Measurements from ENCODE around the gene UBE2O. TPM values are rescaled to one million over a fixed set of nuclear protein-coding genes. Genes with fewer than 3 reads are reported as not detected.

The UBE2O gene
- total RNA-seq, 1 experiment from 2014 or later: 52.6 TPM

DNA sequence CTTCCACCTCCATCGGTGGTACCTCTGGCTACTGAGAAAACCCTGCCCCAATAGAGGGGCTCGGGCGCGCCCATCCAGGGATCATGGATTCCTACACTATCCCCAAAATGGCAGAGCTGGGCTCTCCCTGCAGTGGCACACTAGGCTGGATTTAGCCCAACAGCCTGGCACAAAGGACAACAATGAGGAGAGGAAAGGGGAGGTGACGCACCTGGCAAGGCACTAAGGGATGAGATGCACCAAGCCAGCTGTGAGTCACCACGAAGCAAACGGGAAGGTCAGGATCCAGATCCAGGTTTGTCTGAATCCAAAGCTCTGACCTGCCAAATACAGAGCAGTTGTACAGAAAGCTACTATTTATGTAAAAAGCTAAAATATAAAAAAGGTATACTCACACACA lies 18.1 kb downstream of the UBE2O start:
- Histone ChIP-seq H3K79me2 (ENCODE audit: insufficient read depth, low read length) (peaks cover 38% of the 10 kb centered on the region; the same call in 1 of the 2 replicates), H4K20me1 (ENCODE audit: control insufficient read depth, insufficient read depth, insufficient read length) (no peaks in the 10 kb centered on the region), H3K27ac (ENCODE audit: insufficient read length, low read depth, low read length) (no peak overlapping the region), H3T11ph (ENCODE audit: low read length) (no peak overlapping the region), H3K23ac (ENCODE audit: insufficient read length, low read depth, low read length) (no peak overlapping the region), H4K8ac (replicated peaks; ENCODE audit: insufficient read length, low read depth, low read length) (no peak overlapping the region), H3K23me2 (ENCODE audit: insufficient read length, low read depth, low read length, poor library complexity, severe bottlenecking) (no peaks in the 10 kb centered on the region), H3K4me2 (ENCODE audit: insufficient read depth, insufficient read length, low read length) (no peak overlapping the region), H2BK120ac (ENCODE audit: low read depth, low read length, poor library complexity, severe bottlenecking) (no peak overlapping the region), H3K9ac (ENCODE audit: extremely low read depth, insufficient read length, low read length) (no peak overlapping the region), H4K5ac (ENCODE audit: insufficient read length, low read depth, low read length) (no peak overlapping the region), H4K91ac (ENCODE audit: insufficient read length, low read depth, low read length) (no peak overlapping the region), H3K56ac (ENCODE audit: insufficient read length, low read depth, low read length) (no peak overlapping the region), H2BK15ac (ENCODE audit: low read depth, low read length) (no peak overlapping the region), H2AFZ (ENCODE audit: low read length) (no peak overlapping the region), H3K27me3 (ENCODE audit: insufficient read depth, low read length) (no peaks in the 10 kb centered on the region), H3K9me3 (ENCODE audit: control insufficient read depth, low read depth, low read length) (no peaks in the 10 kb centered on the region), H2BK12ac (ENCODE audit: insufficient read length, low read depth, low read length) (no peak overlapping the region), H3K18ac (ENCODE audit: insufficient read length, low read depth, low read length) (no peak overlapping the region), H2BK20ac (ENCODE audit: low read depth, low read length, poor library complexity, severe bottlenecking) (no peak overlapping the region), H3K79me1 (ENCODE audit: insufficient read depth, low read depth, low read length, poor library complexity, severe bottlenecking) (peaks cover 12% of the 10 kb centered on the region), H3K14ac (ENCODE audit: insufficient read depth, low read length) (no peak overlapping the region; the same call in 1 of the 2 replicates), H2AK5ac (ENCODE audit: insufficient read length, low read length) (no peak overlapping the region), H2BK5ac (ENCODE audit: insufficient read length, low read length) (peak overlapping the region; percentile 56), H3K4me1 (ENCODE audit: insufficient read depth, low read length) (peaks cover 22% of the 10 kb centered on the region; the same call in 1 of the 2 replicates), H3K4ac (ENCODE audit: low read depth, low read length) (no peak overlapping the region)
- peaks cover 0 to 3% (median 3%) of the 10 kb centered on the region in 3 experiments; a peak in 4 of 7 replicates for H3K36me3 Mint-ChIP-seq (ENCODE audit: insufficient read depth in 1 of 3, low read depth in 3 of 3)
- peak overlapping the region in 1 of 3 experiments; percentile 36; a peak in 1 of 7 replicates for H3K27ac Mint-ChIP-seq
- no peaks in the 10 kb centered on the region for H3K9me3 Mint-ChIP-seq
- DNase-seq: no peak
- H3K4me1 Mint-ChIP-seq: peaks cover 46 to 56% of the 10 kb centered on the region in 2 experiments
- WGBS (ENCODE audit: extremely low coverage, insufficient read length, low lambda C conversion rate): no CpG with 5 or more reads among the region's 7 CpGs
- H3K27me3 Mint-ChIP-seq (ENCODE audit: low read depth): no peaks in the 10 kb centered on the region
- no peak overlapping the region for H3K4me3 Mint-ChIP-seq
- TF ChIP-seq, protein P1, sequence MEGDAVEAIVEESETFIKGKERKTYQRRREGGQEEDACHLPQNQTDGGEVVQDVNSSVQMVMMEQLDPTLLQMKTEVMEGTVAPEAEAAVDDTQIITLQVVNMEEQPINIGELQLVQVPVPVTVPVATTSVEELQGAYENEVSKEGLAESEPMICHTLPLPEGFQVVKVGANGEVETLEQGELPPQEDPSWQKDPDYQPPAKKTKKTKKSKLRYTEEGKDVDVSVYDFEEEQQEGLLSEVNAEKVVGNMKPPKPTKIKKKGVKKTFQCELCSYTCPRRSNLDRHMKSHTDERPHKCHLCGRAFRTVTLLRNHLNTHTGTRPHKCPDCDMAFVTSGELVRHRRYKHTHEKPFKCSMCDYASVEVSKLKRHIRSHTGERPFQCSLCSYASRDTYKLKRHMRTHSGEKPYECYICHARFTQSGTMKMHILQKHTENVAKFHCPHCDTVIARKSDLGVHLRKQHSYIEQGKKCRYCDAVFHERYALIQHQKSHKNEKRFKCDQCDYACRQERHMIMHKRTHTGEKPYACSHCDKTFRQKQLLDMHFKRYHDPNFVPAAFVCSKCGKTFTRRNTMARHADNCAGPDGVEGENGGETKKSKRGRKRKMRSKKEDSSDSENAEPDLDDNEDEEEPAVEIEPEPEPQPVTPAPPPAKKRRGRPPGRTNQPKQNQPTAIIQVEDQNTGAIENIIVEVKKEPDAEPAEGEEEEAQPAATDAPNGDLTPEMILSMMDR (conservative IDR thresholded peaks at IDR 0.05): no peak
